Esophagus muscularis mucosa (tissue), 4 donors: ENCODE results near the gene MAN1B1. TPM values are rescaled to one million over a fixed set of nuclear protein-coding genes. Genes with fewer than 3 reads are reported as not detected.

Experiments
- DNase-seq: peaks from one replicate; pipeline ENCODE4 v3.0.0-alpha.2; 2017; ENCODE audit errors: extremely low spot score
- H3K27ac ChIP-seq, 4 donors: fragments of 200-600 bp; sonication (generic); replicated peaks in 1 of 4; 1 replicate in 3 of 4; 2 replicates in 1 of 4; pipeline ENCODE4 v1.5.1; 2016 to 2019; ENCODE audit warnings: mild to moderate bottlenecking in 1 of 4
- H3K27me3 ChIP-seq, 4 donors: fragments of 200-600 bp; sonication (generic); one replicate each; pipeline versions ENCODE4 v1.5.1 to v1.6.0; 2016 to 2019
- H3K36me3 ChIP-seq, 4 donors: fragments of 200-600 bp; sonication (generic); one replicate each; pipeline ENCODE4 v1.5.1; 2016 to 2019
- H3K4me1 ChIP-seq, 4 donors: fragments of 200-600 bp; sonication (generic); one replicate each; pipeline ENCODE4 v1.5.1; 2016 to 2019
- H3K4me3 ChIP-seq, 4 donors: fragments of 200-600 bp; sonication (generic); 1 replicate in 2 of 4; 2 replicates in 2 of 4; pipeline ENCODE4 v1.5.1; 2016 to 2019; ENCODE audit warnings: mild to moderate bottlenecking in 4 of 4, moderate library complexity in 1 of 4
- H3K9me3 ChIP-seq, 4 donors: fragments of 200-600 bp; sonication (generic); 1 replicate in 3 of 4; 2 replicates in 1 of 4; pipeline ENCODE4 v1.5.1; 2016 to 2019
- EP300 ChIP-seq: sonication (generic); formaldehyde crosslinking; IDR thresholded peaks from one replicate; pipeline ENCODE4 v1.6.1; 2017; ENCODE audit warnings: antibody characterized with exemption
- POLR2A ChIP-seq: fragments of 450-650 bp; IDR thresholded peaks from one replicate; pipeline ENCODE4 v1.6.1; 2017; ENCODE audit warnings: antibody characterized with exemption, moderate library complexity, mild to moderate bottlenecking, low read depth
- POLR2AphosphoS5 ChIP-seq, 2 donors: sonication (generic); formaldehyde crosslinking; IDR thresholded peaks; one replicate each; pipeline ENCODE4 v1.6.1; 2017; ENCODE audit warnings: antibody characterized with exemption in 2 of 2
- WGBS: methylation state at CpG from one replicate; pipeline ENCODE4 v1.1.5; 2018; 5-methylcytosine and 5-hydroxymethylcytosine counted together
- intact Hi-C: fragments of 100-400 bp; cut with DNase I; formaldehyde crosslinking; loops from one replicate; pipeline ENCODE4 v1.15.1; 2023
- total RNA-seq, 4 donors: library from RNA; depleted of rRNA; stranded (reverse); fragments of >200 nt; gene quantifications; one replicate each; pipeline versions ENCODE4 v1.1.0 to v1.2.1, GENCODE V29; 2016
- TF ChIP-seq, protein P1 (sequence below), 3 experiments: fragments of 200-600 bp in 2 of 3; fragments of 450-650 bp in 1 of 3; sonication (generic) in 2 of 3; IDR thresholded peaks; one replicate each; pipeline ENCODE4 v1.5.1; 2017 to 2019; ENCODE audit warnings: antibody characterized with exemption in 3 of 3, mild to moderate bottlenecking in 2 of 3, moderate library complexity in 1 of 3

The MAN1B1 gene
- total RNA-seq, 4 donors from 2014 or later, result 22.4 to 36.6 (median 27.0) TPM

DNA sequence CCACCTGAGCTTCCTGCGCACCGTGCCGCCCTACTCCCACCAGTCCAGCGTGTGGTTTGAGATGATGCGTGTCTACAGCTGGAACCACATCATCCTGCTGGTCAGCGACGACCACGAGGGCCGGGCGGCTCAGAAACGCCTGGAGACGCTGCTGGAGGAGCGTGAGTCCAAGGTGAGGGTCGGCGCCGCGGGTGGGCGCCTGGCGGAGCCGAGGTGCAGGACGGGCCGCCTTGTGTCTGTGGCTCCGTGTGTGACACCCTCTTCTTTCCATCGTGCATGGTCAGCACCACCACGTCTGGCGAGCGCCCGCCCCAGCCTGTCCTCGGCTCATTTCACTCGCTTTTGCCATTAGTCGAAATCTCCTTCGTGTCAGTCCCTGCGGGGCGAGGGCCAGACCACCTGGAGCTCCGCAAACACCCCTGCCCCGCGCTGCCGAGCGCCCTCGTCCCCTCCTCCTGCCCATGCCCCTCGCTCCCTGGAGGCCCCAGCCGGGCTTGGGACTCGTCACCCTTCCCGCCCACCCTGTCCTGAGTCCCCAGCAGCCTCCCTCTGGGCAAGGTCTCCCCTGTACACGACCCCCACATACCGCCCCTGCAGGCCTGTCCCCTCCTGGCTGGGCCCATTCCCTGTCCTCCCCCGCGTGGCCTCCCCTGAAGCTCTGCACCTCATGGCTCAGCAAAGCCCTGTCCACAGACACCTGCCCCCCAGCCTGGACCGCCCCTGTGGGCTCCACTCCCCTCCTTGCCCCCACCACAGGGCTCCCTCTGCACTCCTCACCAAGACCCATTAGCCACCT lies 59.1 kb downstream of the MAN1B1 start:
- no peaks in the 10 kb centered on the region for H3K4me1 ChIP-seq
- DNase-seq, result no peak
- H3K36me3 ChIP-seq, result no peaks in the 10 kb centered on the region
- H3K27ac ChIP-seq, result no peak overlapping the region
- intact Hi-C loops, result no loop called here
- WGBS, result 51% methylated on average over 44 of the region's 49 CpGs
- H3K4me3 ChIP-seq, result no peak overlapping the region
- H3K27me3 ChIP-seq, result peaks cover 0 to 93% (median 25%) of the 10 kb centered on the region in 4 donors
- H3K9me3 ChIP-seq, result no peaks in the 10 kb centered on the region
- no peak for TF ChIP-seq EP300
- no peak for TF ChIP-seq POLR2AphosphoS5 (IDR thresholded peaks at IDR 0.05)
- TF ChIP-seq, protein P1, sequence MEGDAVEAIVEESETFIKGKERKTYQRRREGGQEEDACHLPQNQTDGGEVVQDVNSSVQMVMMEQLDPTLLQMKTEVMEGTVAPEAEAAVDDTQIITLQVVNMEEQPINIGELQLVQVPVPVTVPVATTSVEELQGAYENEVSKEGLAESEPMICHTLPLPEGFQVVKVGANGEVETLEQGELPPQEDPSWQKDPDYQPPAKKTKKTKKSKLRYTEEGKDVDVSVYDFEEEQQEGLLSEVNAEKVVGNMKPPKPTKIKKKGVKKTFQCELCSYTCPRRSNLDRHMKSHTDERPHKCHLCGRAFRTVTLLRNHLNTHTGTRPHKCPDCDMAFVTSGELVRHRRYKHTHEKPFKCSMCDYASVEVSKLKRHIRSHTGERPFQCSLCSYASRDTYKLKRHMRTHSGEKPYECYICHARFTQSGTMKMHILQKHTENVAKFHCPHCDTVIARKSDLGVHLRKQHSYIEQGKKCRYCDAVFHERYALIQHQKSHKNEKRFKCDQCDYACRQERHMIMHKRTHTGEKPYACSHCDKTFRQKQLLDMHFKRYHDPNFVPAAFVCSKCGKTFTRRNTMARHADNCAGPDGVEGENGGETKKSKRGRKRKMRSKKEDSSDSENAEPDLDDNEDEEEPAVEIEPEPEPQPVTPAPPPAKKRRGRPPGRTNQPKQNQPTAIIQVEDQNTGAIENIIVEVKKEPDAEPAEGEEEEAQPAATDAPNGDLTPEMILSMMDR (IDR thresholded peaks at IDR 0.05), result no peak
- no peak for TF ChIP-seq POLR2A

DNA sequence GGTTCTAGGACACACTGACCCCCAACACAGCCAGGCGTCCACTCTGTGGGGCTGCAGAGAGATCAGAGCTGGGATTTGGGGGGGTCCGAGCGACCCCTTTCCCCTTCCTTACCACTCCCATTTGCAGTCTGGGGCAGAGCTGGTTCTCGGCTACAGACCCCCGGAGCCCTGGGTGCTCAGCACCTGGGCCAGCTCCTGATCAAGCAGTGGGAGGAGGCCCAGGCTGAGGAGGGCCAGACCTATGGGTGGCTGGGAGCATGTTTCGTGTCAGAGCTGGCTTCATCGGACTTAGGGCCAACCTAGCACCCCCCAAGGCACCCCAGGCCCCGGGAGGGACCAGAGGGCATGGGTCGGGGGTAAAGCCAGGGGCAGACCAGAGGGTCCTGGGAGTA lies 59.7 kb downstream of the MAN1B1 start:
- TF ChIP-seq, protein P1 (IDR thresholded peaks at IDR 0.05), result no peak
- TF ChIP-seq EP300, result no peak
- TF ChIP-seq POLR2AphosphoS5 (IDR thresholded peaks at IDR 0.05), result no peak
- TF ChIP-seq POLR2A, result no peak
- H3K27ac ChIP-seq, result no peak overlapping the region
- 83% methylated on average over 5 of the region's 9 CpGs for WGBS
- no peaks in the 10 kb centered on the region for H3K4me1 ChIP-seq
- intact Hi-C loops, result no loop called here
- H3K36me3 ChIP-seq, result no peaks in the 10 kb centered on the region
- DNase-seq, result no peak
- peaks cover 0 to 93% (median 19%) of the 10 kb centered on the region in 4 donors for H3K27me3 ChIP-seq
- H3K4me3 ChIP-seq, result no peak overlapping the region
- H3K9me3 ChIP-seq, result no peaks in the 10 kb centered on the region

DNA sequence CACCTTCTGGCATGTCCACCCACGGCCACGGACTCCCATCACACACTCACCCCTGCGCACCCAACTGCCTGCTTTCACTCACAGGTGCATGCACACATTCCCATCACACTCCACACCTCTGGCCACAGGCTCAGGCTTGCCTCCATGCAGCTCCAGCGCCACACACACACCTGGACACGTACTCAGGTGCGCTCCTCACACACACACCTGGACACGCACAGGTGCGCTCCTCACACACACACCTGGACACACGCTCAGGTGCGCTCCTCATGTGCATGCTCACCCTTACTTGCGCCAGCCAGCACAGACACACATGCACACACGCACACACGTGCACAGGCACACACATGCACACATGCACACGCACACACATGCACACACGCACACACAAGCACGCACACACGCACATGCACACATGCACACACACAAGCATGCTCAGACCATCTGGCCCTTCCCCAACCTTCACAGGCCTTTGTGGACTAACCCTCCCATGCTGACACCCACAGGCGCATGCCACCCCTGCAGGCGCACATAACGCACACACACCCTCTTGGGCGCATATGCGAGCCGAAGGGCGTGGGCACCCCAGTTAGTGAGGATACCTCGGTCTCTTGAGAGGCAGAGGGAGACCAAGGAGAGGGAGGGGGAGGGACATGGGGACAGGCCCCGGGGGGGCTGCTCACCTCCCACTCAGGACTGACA lies 60.5 kb downstream of the MAN1B1 start:
- H3K4me3 ChIP-seq, result no peak overlapping the region
- no peaks in the 10 kb centered on the region for H3K4me1 ChIP-seq
- no peaks in the 10 kb centered on the region for H3K9me3 ChIP-seq
- no peaks in the 10 kb centered on the region for H3K36me3 ChIP-seq
- TF ChIP-seq, protein P1 (IDR thresholded peaks at IDR 0.05), result no peak
- no peak for TF ChIP-seq EP300
- no peak for TF ChIP-seq POLR2AphosphoS5 (IDR thresholded peaks at IDR 0.05)
- TF ChIP-seq POLR2A, result no peak
- no peak for DNase-seq
- H3K27ac ChIP-seq, result no peak overlapping the region
- intact Hi-C loops, result no loop called here
- WGBS, result 84% methylated on average over 23 of the region's 26 CpGs
- H3K27me3 ChIP-seq, result peaks cover 0 to 86% (median 13%) of the 10 kb centered on the region in 4 donors

DNA sequence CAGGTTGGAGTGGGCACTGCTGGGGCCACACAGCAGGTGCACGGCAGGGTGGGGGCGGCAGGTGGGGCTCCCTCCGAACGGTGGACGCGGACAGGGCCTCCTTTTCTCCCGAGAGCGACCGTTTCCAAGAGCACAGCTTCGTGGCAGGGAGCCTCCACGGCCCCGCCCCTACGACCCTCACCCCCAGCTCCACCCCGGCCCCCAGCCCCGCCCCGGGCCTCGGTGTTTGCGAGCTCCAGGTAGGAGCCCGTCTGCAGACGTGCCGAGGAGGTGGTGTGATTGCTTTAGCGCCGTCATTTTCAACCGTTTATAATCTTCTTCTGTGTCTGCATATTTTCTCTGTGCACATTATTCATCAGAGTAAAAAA lies 61.0 kb downstream of the MAN1B1 start:
- H3K27me3 ChIP-seq, result peaks cover 0 to 80% (median 10%) of the 10 kb centered on the region in 4 donors
- DNase-seq, result no peak

More for the DNA sequence above, 61.0 kb downstream of the MAN1B1 start:
- Histone ChIP-seq H3K4me3 (no peak overlapping the region), H3K9me3 (no peaks in the 10 kb centered on the region), H3K4me1 (no peaks in the 10 kb centered on the region), H3K27ac (no peak overlapping the region), H3K36me3 (no peaks in the 10 kb centered on the region)
- 27% methylated on average over 5 of the region's 24 CpGs for WGBS
- TF ChIP-seq, protein P1 (IDR thresholded peaks at IDR 0.05), result no peak
- TF ChIP-seq POLR2A (no peak), POLR2AphosphoS5 (IDR thresholded peaks at IDR 0.05) (no peak), EP300 (no peak)
- intact Hi-C loops, result no loop called here
